Measurements from ENCODE around the gene LPAR1. TPM values are rescaled to one million over a fixed set of nuclear protein-coding genes. Genes with fewer than 3 reads are reported as not detected.

LPAR1 gene
- total RNA-seq, 1 donor from 2014 or later, result 61.3 TPM

GRCh38 chr9:110958847-110959246 lies 79.4 kb downstream of the LPAR1 start:
- DNase-seq (ENCODE audit: low read depth), result peak; percentile 45

- no peak for DNase-seq (ENCODE audit: low read depth)
These were observed 83.4 kb downstream of the LPAR1 start for GRCh38 chr9:110954822-110955291.

- DNase-seq (ENCODE audit: low read depth), result peak; percentile 88
These were observed 85.8 kb downstream of the LPAR1 start for GRCh38 chr9:110952540-110952859.

GRCh38 chr9:110951805-110952539 lies 86.3 kb downstream of the LPAR1 start:
- DNase-seq (ENCODE audit: low read depth), result peak; percentile 29

GRCh38 chr9:110950041-110950645 lies 88.1 kb downstream of the LPAR1 start:
- DNase-seq (ENCODE audit: low read depth), result peak; percentile 77

- DNase-seq (ENCODE audit: low read depth), result no peak
These were observed 89.2 kb downstream of the LPAR1 start for GRCh38 chr9:110949081-110949480.

- DNase-seq (ENCODE audit: low read depth), result no peak
These were observed 90.7 kb downstream of the LPAR1 start for GRCh38 chr9:110947491-110948044.

- peak; percentile 58 for DNase-seq (ENCODE audit: low read depth)
These were observed 95.7 kb downstream of the LPAR1 start for GRCh38 chr9:110942522-110942921.

- no peak for DNase-seq (ENCODE audit: low read depth)
These were observed 97.2 kb downstream of the LPAR1 start for GRCh38 chr9:110940951-110941557.

- no peak for DNase-seq (ENCODE audit: low read depth)
These were observed 98.7 kb downstream of the LPAR1 start for GRCh38 chr9:110939573-110939972.

- peak; percentile 44 for DNase-seq (ENCODE audit: low read depth)
These were observed 99.2 kb downstream of the LPAR1 start for GRCh38 chr9:110939047-110939446.

- DNase-seq (ENCODE audit: low read depth), result no peak
These were observed 100.0 kb downstream of the LPAR1 start for GRCh38 chr9:110938242-110938641.

GRCh38 chr9:110936719-110937452 lies 101.4 kb downstream of the LPAR1 start:
- peak; percentile 49 for DNase-seq (ENCODE audit: low read depth)

GRCh38 chr9:110936237-110936636 lies 102.0 kb downstream of the LPAR1 start:
- DNase-seq (ENCODE audit: low read depth), result peak; percentile 55

- no peak for DNase-seq (ENCODE audit: low read depth)
These were observed 102.4 kb downstream of the LPAR1 start for GRCh38 chr9:110935829-110936228.

- DNase-seq (ENCODE audit: low read depth), result no peak
These were observed 104.8 kb downstream of the LPAR1 start for GRCh38 chr9:110933350-110934001.

- no peak for DNase-seq (ENCODE audit: low read depth)
These were observed 105.4 kb downstream of the LPAR1 start for GRCh38 chr9:110932863-110933262.

- DNase-seq (ENCODE audit: low read depth), result no peak
These were observed 109.7 kb downstream of the LPAR1 start for GRCh38 chr9:110928599-110928998.

GRCh38 chr9:110926828-110927487 lies 111.3 kb downstream of the LPAR1 start:
- no peak for DNase-seq (ENCODE audit: low read depth)

- no peak for DNase-seq (ENCODE audit: low read depth)
These were observed 114.7 kb downstream of the LPAR1 start for GRCh38 chr9:110923601-110924000.

Measured in myocyte (in vitro differentiated cells).